HG03432 (cell line): ENCODE results near the gene MPRIP.

Experiments used
- ATAC-seq: cut with Tn5 transposase; IDR thresholded peaks from one replicate; pipeline ENCODE4 v1.9.1; 2021; ENCODE audit warnings: mild to moderate bottlenecking, moderate library complexity; ENCODE audit not compliant: unreplicated experiment

Gene MPRIP

DNA sequence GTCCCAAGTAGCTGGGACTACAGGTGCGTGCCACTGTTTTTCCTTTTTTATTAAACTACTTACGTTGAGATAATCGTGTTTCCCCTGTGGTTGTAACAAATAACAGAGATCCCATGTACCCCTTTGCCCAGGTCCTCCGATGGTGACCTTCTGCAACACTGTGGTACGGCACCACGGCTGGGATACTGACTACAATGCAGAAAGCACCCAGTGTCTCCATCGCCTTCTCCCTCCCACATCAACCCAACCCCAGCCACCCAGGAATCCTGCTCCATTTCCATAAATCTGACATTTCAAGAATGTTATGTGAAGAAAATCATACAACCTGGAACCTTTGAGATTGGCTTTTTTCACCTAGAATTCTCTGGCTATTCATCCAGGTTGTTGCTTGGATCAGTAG, 22.1 kb downstream of the MPRIP start:
- ATAC-seq = no peak

GRCh38 chr17:17066021-17066420, 23.8 kb downstream of the MPRIP start:
- ATAC-seq = no peak

- no peak for ATAC-seq
Measured at GRCh38 chr17:17067257-17067656, 25.0 kb downstream of the MPRIP start.

- ATAC-seq = no peak
Measured at GRCh38 chr17:17069849-17070248, 27.6 kb downstream of the MPRIP start.

DNA sequence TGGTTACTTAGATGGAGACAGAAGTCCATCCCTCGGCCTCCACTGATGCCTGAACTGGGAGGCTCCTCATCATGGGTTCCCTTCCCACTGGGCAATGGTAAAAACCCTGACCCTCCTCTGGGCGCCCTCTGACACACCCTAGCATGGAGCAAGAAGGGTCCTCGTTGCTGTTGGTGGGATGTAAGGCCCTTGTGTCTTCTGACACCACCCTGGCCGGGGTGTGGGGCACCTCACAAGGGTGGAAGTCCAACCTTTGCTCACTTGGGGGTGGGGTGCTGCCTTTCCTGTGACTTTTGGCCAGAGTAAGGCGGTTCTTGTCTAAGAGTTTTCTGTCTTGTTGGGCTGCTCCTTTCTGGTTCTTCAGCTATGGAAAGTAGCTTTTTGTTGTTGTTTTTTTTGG, 28.7 kb downstream of the MPRIP start:
- ATAC-seq = no peak

DNA sequence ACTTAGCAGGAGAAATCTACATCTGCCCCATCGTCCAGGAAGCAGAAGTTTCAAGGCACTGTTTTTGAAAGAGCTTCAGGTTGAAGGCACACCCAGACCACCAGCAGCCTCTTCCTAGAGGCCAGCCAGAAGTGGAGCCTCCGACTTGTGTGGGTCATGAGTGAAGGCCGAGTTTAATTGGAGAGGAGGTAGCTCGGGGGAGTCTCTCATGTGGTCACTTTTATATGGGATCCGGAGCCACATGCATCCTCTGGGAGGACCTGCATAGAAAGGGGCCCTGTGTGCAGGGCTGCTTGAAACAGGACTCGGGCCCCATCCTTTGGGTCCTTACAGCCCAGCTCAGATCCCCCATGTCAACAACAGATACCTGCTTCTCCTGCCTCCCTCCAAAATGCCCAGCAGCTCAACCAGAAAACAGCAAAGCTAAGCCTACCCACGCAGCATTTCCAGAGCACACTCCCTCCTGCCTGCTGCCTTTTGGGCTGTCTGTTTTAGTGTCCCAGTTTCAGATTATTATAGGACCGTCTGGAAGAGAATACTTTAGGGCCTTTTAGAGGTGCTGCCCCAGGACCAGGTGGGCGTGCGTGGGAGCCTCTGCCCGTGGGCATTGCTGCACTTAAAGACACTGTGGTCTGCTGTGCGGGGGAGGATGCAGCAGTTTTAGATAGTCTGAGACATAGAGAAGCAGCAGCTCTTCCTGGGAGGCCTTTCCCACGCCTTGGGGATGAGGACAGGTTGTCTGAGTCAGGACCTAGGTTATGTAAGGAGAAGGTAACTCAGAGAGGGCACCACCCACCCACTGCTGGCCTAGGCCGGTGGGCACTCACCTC, 29.5 kb downstream of the MPRIP start:
- ATAC-seq = no peak

DNA sequence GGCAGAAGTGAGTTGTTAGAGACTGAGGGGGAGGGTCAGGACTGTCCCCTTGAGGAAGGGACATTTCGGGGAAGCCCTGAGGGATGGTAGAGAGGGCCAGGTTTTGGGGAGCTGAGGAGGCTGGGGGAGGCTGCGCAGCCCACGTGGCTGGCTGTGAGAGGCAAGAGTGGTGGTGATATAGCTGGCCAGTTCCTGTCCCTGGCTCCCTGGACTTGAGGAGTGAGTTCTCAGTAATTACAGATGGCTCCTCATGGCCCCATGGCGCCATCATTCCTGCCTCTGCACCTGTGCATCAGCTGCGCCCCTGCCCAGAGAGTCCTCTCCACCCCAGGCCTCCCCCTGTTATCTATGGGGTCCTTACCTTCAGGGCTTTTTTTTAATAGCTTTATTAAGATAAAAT, 30.3 kb downstream of the MPRIP start:
- ATAC-seq = no peak

DNA sequence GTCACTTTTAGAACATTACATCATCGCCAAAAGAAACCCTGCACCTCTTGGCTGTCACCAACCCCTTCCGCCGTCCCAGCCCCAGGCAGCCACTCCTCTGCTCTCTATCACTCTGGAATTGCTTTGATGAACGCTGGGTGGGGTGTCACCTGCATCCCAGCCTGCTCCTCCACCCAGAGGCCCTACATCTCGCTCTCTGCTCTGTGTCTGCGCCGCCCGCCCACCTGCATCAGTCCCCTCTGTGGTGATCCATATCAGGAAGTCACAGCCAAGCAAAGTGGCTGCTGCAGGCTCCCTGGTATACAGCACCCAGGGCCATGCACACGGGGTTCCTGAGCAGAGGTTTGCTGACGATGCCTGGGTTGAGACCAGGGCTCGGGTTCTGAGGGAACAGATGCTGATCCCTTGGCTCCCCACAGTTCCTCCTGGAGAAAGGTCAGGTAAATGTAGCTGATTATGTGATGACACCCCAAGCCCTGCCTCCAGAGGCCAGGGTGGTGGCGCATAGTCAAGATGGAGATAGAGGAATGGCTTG, 30.8 kb downstream of the MPRIP start:
- ATAC-seq = no peak

- ATAC-seq = no peak
Measured at GRCh38 chr17:17073581-17074403, 31.5 kb downstream of the MPRIP start.

DNA sequence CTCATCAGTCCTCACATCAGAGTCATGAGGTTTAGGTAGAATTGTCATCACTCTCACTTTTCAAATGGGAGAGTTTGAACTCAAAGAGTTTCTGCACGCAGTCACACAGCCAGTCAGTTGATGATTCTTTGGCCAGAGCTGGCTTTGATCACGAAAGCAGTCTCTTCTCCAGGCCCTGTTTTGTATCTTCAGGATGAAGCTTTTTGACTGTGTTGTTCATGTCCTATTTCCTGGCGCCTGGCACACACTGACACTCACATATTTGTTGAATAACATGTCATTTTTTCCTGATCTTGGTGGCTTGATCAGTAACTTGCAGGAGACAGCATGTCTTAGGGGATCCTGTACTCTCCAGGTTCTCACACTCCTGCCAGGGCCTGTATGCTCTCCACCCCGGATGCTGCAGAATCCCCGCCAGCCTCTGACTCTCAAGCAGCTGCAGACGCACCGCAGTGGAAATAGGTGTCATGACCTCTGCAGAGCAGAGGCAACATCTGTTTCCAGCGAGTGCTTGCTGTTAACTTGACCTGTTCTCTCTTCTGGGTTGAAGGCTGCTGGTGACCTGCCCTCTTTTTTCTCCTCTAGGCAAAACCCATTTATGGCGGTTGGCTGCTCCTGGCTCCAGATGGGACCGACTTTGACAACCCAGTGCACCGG, 33.0 kb downstream of the MPRIP start:
- no peak for ATAC-seq

DNA sequence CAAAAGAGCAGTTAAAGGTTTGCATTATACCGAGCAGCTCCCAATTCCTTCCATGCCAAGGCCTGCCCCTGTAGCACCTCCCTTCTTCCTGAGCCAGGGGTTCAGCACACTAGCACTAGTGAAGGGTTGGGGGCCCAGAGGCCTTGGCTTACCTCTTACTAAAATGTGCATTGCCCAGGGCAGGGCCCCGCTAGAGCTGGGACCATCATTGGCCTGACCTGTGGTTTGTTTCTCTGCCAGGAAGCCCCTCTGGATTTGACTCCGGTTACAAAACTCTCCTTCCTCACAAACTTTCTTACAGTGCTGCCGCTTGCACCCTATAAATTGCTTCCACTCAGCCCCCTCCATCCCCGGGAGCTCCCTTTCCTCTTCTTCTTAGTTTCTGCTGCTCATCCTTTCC, 33.8 kb downstream of the MPRIP start:
- ATAC-seq = no peak

GRCh38 chr17:17077101-17077500, 34.8 kb downstream of the MPRIP start:
- ATAC-seq = no peak

DNA sequence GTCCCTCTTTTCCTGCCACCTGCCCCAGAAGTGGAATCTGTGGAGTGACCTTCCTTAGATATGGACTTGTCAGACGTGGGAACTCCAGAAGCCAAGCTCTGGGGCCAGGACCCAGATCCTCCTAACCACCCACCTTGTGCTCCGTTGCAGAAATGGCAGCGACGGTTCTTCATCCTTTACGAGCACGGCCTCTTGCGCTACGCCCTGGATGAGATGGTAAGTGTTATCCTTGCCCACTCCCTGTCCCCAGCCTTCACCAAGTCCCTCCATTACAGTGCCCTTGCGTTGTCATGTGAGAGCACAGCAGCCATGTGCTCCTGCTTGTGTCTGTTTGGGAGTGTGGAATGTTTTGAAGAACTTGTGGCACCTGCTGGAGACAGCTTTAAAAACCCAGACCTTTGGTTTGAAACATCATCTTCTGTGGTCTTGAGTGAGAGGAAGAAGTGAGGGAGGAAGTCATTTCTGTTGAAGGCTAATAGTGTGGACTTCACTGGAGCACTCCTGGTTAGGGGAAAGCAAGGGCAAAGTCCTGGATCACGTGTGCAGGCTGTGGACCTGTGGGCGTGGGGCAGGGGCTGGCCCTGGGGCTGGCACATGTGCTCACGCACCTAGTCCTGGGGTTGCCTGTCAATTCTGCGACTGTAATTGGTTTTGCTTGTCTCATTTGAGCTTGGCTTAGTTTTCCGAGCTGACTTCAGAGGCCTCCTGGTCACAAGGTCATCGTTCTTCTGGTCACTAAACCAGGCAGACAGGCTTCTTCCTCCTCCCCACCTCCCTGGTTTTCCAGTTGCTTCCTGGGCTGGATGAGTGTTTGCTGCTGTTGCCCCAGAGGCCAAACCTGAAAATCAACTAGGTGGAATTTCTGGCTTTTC, 35.8 kb downstream of the MPRIP start:
- no peak for ATAC-seq

GRCh38 chr17:17078832-17079231, 36.6 kb downstream of the MPRIP start:
- no peak for ATAC-seq

DNA sequence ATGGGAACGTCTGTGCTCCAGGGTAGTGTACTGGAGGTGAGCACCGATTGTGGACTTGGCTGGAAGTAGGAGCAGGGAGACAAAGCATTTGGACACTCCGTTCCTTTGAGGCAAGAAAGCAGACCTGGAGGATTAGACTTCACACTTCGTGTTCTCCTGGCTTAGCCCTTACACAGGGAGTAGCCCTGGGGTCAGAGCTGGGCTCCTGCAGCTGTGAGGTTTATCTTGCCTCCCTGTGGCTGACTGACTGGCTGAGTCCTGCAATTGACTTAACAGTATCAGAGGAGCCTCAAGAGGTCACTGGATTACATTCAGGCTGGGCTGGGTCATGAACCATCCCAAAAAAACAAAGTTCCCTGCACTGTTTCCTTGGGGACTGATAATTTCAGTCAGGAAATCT, 37.1 kb downstream of the MPRIP start:
- ATAC-seq = no peak

- ATAC-seq = no peak
Measured at GRCh38 chr17:17079761-17080160, 37.5 kb downstream of the MPRIP start.

DNA sequence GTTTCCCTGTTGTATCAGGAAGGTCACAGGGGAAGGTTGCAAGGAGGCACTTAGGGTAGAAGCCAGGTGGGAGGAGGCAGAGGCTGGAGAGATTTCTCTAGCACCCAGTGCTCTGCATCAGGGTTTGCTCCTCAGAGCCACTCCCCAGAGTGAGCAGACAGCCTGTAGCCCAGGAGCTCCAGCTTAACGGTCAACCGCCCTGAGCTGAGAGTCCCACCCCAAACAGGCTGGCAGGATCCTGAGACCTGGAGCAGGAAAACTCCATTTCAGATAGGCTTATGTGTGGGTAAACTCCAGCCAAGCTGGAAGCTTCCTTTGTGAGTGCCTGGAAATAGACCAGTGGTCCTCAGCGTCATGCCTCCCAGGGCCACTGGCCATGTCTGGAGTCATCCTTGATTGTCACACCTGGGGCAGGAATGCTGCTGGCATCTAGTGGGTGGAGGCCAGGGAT, 37.9 kb downstream of the MPRIP start:
- no peak for ATAC-seq

- no peak for ATAC-seq
Measured at GRCh38 chr17:17080781-17081180, 38.5 kb downstream of the MPRIP start.

DNA sequence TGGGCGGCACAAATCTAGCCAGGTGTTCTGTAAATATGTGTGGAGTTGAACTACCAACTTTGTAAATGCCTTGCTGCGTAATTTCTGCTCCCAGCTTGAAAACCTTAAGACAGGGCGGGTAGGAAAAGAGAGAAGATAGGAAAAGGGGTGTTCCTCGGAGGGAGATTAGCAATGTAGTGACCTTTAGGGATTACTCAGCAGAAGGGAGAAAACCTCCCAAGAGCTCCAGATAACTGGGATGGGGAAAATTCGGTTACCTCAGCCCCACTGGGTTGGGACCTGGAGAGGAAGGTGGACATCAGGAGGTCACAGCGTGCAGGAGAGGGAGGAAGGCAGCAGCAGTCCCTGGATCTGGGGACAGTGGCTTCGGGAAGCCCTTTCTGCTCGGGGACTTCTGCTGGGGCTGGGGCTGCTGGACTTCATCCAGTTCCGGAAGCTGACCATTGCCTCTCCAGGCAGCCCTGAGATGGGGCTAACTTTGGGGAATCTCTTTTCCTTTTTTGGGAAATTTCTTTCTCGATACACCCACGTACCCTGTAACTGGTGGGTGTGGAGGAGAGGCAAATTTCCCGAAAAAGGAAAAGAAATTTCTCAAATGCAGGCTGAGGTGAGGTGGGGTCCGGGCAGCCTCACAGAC, 39.2 kb downstream of the MPRIP start:
- no peak for ATAC-seq

DNA sequence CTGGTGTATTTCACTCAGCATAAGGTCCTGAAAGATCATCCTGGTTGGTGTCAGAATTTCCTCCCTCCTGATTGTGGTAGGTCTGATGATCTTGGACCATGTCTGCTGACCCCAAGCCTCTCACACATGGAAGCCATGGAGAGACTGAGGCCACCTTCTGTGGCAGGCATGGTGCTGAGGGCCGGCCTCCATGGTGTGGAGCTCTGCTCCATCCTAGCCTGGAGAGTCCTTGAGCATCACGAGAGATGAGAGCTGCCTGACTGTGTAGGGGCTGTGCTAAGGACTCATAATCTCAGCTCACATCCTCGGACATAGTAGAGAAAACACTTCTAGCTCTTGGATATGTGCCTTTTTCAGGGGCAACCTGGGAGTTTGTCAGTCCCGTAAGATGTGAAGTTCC, 40.6 kb downstream of the MPRIP start:
- ATAC-seq = no peak
